Stimulated activated CD4-positive, alpha-beta T cell treated with anti-CD3 and anti-CD28 coated beads, TNF-alpha, amount 100 ng/mL, for 4 hours (primary cell): ENCODE data around the gene CFAP74.

Experiments used
- DNase-seq, 3 experiments: peaks; one replicate each; pipeline ENCODE4 v3.0.0-alpha.2; 2020; ENCODE audit warnings: low read depth in 3 of 3

Gene CFAP74

GRCh38 chr1:2042830-2043773, 39.5 kb upstream of the CFAP74 start:
- no peak for DNase-seq

DNA sequence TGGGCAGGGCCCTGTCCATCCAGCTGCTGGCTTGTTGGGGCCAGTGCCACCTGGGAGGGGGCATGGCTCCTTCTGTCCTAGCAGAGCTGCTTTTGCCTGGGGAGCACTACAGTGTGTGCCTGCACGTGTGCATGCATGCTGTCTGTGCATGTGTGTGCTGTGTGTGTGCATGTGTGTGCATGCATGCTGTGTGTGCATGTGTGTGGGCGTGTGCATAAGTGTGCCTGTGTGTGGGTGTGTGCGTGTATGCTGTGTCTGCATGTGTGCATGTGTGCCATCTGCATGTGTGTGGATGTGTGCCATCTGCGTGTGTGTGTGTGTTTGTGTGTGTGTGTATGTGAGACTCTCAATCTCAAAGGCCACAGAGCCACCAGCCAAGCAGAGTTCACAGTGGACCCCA, 38.3 kb upstream of the CFAP74 start:
- no peak for DNase-seq

DNA sequence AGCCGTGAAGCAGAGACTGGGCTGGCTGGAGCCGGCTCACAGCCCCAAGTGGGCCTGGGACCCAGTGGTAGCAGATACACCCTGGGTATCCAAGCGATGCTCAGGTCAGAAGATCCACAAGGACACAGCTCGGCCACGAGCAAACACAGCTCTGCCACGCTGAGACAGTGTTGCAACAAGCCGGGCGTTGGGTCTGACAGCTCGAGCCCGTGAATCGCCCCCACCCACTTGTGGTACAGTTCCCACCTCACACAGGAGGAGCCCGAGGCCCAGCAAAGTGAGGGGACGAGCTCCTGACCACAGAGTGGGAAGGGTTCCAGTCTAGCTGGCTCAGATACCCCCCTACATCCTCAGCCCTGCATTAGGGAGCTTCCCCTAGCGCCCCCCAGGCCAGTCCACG, 37.7 kb upstream of the CFAP74 start:
- no peak for DNase-seq

DNA sequence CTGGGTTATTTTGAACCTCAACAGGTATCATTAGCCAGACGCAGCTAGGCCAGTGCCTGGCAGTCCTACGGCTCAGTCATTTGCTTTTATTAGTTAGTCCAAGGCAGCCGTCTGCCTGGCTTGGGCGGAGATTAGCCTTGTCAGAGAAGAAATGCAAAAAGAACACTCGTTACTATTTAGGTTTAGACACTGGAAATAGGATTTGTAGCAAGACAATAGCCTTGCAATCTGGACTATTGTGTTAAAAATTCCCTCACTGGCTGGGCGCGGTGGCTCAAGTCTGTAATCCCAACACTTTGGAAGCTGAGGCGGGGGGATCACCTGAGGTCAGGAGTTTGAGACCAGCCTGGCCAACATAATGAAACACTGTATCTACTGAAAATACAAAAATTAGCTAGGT, 35.7 kb upstream of the CFAP74 start:
- no peak for DNase-seq

GRCh38 chr1:2038229-2038628, 34.6 kb upstream of the CFAP74 start:
- no peak for DNase-seq

DNA sequence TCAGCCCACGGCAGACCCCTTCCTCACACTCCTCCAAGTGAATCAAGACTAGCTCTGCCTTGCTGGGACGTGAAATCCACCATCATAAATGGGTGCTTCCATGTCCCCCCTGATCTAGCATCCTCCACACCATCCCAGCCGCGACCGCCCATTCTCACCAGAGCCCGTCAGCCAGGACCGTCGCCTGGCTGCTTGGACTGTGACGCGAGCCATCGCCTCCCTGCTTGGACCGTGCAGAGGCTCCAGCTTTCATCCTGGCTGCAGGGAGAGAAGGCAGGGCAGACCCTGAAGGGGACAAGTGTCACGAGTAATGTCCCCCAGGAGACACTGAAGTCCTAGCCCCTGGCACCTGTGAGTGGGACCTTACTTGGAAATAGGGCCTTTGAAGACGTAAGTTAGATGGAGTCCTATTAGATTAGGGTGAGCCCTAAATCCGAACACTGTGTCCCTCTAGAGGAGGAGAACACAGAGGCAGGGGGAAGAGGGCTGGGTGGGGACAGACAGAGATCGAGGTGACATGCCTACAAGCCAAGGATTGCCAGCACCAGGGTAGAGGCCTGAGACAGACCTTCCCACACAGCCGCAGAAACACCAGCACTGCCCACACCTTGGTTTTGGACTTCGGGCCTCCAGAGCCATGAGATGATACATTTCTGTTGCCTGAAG, 33.9 kb upstream of the CFAP74 start:
- DNase-seq = no peak

GRCh38 chr1:2036287-2036686, 32.7 kb upstream of the CFAP74 start:
- no peak for DNase-seq

DNA sequence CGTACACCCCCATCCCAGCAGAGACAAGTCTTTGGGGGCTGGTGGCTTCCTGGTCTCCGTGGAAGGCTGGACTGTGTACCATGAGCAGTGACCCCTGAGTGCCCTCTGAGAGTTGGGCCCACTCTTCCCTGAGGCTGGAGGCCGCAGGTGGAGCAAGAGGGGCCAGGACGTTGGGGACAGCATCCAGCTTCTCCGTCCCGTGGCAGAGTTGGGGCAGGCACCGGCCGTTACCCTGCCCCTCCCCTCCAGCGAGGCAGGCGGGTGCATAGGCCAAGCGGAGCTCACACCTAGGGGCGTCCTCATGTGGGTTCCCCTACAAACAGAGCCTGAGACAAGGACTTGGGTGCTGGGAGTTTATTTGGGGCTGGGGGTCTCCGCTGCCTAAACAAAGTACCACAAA, 29.6 kb upstream of the CFAP74 start:
- no peak for DNase-seq

DNA sequence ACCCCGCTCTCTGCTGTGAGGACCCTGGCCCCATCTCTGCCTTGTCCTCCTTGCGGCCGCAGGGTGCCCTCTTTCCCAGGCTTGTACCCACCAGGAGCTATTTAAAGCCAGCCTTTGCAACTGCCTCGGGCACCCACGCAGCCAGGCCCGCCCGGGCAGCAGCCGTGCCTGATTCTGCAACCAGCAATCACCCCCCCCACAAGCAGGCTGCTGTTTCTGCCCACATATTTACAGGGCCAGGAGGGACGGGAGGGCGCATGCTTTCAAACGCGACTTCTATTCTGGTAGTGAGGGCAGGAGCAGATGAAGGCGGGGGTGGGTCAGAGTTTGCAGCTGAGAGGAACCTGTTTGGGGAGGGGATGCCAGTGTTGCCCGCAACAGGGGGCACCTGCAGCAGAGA, 29.2 kb upstream of the CFAP74 start:
- no peak for DNase-seq

GRCh38 chr1:2031546-2032540, 28.3 kb upstream of the CFAP74 start:
- no peak for DNase-seq

DNA sequence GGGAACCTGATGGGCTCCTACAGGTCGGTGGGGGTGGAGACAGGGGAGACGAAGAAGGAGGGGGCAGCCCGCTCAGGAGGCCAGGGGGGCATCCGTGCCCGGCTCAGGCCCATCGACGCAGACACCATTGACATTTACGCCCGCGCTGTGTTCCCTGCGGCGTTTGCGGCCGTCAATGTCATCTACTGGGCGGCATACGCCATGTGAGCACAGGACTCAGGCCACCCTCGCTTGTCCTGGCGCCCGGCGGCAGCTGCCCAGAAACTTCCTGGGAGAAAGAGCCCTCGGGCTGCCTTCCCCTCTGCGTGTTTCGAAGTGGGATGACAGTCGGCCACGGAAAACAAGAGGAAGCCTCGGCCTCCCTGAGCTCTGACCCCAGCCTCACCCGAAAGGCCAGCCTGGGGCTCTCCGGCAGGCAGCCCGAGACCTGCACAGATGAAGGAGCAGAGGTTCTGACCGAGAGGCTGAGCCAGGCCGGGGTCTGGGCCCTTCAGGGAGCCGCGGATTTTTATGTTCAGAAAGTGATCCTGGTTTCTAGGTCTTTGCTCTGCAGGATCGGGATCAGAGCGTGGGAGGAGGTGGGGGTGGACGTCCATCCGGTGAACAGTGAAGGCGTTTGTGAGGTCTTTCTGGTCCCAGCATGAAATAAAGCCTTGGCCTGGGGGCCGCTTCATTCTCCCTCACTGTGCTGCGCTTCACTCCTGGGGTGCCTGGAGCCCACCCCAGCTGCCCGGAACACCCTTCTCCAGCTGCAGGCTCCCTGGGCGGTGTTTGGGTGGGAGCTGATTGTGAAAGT, 26.7 kb upstream of the CFAP74 start:
- DNase-seq = no peak

DNA sequence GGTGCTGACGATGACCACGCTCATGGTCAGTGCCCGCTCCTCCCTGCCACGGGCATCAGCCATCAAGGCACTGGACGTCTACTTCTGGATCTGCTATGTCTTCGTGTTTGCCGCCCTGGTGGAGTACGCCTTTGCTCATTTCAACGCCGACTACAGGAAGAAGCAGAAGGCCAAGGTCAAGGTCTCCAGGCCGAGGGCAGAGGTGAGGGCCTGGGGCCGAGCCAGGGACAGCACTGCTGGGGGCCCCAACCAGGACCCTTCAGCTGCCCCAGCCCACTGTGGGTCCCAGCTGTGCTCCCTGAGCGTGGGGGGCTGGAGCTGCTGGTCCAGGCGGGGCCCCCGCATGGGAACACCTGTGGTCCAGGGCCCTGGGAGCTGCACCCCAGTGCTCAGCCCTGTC, 26.0 kb upstream of the CFAP74 start:
- no peak for DNase-seq

DNA sequence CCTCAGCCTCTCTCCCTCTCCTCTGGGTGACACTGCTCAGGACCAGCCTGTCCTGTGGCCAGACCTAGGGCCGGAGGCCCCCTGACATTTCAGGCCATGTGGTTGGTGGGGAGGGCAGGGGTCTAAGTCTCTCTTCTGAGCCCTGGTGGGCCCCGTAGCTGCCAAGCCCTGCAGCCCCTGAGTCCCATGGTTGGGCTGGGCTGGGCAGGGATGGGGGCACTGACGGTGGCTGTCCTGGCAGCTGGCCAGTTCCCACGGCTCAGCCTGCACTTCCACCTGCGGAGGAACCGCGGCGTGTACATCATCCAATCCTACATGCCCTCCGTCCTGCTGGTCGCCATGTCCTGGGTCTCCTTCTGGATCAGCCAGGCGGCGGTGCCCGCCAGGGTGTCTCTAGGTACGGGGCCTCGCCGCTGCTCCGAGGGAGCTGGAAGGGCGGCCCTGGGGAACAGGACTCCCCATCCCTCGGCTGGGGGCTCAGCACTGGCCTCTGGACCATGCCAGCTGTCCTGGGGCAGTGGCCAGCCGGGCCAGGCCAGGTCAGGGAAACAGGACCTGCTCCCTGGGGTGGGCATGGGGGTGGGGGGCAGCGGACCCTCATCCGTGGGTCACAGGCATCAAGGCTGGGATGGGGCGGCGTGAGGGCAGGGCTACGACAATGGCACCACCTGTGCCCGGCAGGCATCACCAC, 25.4 kb upstream of the CFAP74 start:
- DNase-seq = no peak

- DNase-seq = no peak
Observed at GRCh38 chr1:2027961-2028583, 24.5 kb upstream of the CFAP74 start.

DNA sequence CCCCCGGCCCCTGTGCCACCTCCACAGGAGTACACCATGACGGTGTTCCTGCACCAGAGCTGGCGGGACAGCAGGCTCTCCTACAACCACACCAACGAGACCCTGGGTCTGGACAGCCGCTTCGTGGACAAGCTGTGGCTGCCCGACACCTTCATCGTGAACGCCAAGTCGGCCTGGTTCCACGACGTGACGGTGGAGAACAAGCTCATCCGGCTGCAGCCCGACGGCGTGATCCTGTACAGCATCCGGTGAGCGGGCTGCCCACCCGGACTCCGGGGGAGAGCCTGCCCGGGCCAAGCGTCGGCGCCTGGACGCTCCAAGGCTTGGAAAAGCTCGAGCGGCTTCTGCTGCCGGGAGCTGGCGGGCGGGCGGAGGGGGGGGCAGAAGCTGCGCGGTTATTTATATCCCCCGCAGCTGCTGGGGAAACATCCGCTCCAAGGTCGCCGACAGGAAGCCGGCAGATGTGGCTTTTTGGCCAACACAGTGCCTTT, 21.9 kb upstream of the CFAP74 start:
- no peak for DNase-seq

DNA sequence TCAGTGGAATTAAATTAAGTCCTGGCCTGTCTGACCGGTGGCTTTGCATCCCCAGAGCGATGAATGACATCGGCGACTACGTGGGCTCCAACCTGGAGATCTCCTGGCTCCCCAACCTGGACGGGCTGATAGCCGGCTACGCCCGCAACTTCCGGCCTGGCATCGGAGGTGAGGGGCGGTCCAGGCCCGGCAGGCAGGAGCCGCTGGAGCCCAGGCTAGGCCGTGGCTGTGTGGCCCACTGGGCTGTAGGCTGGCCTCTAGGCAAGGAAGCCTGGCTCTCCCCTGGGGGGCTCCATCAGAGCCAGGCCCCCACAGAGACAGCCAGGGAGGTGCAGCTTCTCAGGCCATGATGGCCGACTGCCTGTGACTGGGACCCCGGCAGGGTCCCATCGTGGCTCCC, 21.3 kb upstream of the CFAP74 start:
- no peak for DNase-seq

DNA sequence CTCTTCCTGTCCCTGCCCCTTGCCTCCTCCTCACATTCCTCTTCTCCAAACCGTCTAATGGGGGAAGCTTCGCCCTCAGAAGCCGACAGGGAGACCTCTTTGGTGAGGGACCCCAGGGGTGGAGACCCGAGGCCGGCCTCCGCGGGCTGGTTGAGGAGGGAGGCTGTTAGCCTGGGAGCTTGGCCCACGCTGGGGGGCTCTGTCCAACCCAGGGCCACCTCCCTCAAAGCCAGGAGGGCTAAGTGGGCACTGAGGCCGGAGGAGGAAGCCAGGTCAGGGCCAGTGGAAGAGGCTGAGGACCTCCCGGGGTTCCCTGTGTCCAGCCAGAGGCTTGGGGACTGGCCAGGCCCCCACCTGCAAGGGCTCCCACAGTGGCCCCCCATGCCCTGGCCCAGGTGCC, 20.9 kb upstream of the CFAP74 start:
- DNase-seq = no peak

- no peak for DNase-seq
Observed at GRCh38 chr1:2023187-2023586, 19.6 kb upstream of the CFAP74 start.

DNA sequence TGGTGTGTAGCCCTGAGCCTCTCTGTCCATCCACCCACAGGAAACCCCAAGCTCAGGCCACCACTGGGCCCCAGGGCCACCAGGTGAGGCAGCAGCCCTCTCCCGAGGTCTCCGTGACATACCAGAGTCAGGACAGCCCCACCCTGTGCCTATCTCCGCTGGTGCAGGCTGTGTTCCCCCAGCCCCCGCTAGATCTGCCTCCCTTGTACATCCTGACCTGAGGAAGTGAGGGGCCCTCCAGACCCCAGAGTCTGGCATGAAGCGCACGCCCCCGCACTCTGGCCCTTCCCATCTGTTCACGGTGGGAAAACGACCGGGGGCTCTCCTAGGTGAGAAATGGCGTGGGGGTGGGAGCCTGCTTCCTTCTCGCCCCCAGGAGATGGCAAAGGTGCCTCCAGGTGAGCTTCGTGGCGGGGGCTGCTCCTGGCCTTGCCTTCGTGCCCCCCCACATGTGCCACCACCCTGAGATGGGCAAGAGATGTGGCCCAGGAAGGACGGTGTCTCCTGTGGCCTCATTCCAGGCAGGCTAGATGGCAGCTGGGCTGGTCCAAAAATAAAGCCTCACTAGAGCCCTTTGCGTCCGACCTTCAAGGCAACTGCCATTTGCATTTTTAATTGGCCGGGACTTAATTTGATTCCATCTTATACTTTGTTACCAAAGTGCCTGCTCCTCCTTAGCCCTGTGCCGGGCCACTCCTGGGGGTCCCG, 18.6 kb upstream of the CFAP74 start:
- no peak for DNase-seq
